ENCODE results near the gene KCNQ1.

The KCNQ1 gene

GRCh38 chr11:2781408-2782274, 336.8 kb downstream of the KCNQ1 start:
- Histone ChIP-seq H3K9me3 (ENCODE audit: insufficient read depth, low read depth, low read length) (peaks cover 13% of the 10 kb centered on the region), H2AFZ (ENCODE audit: low read length) (no peak overlapping the region), H3K79me2 (ENCODE audit: insufficient read depth, low read length) (peaks cover 77% of the 10 kb centered on the region), H3F3A (ENCODE audit: low read depth) (no peaks in the 10 kb centered on the region), H3K9ac (ENCODE audit: low read depth, low read length, poor library complexity, severe bottlenecking) (peak overlapping the region; percentile 88), H3K9me2 (replicated peaks; ENCODE audit: low read depth, low read length) (no peaks in the 10 kb centered on the region), H3K36me3 (ENCODE audit: insufficient read depth, low read length) (no peaks in the 10 kb centered on the region; the same call in 1 of the 2 replicates), H3K4me1 (ENCODE audit: insufficient read depth, low read length, poor library complexity, severe bottlenecking) (peaks cover 68% of the 10 kb centered on the region), H4K20me1 (ENCODE audit: insufficient read depth, low read length, poor library complexity, severe bottlenecking) (no peaks in the 10 kb centered on the region), H3K27me3 (ENCODE audit: insufficient read depth, low read length, poor library complexity, severe bottlenecking) (no peaks in the 10 kb centered on the region), H3K4me2 (ENCODE audit: low read depth, low read length, poor library complexity, severe bottlenecking) (peak overlapping the region; percentile 75), H3K4me3 (ENCODE audit: low read length, poor library complexity, severe bottlenecking) (no peak overlapping the region)
- no peak for TF ChIP-seq EZH2phosphoT487 (IDR thresholded peaks at IDR 0.05; ENCODE audit: borderline replicate concordance)

GRCh38 chr11:2782769-2783168, 338.0 kb downstream of the KCNQ1 start:
- Histone ChIP-seq H3K9ac (ENCODE audit: low read depth, low read length, poor library complexity, severe bottlenecking) (peak overlapping the region; percentile 42), H3K4me1 (ENCODE audit: insufficient read depth, low read length, poor library complexity, severe bottlenecking) (peaks cover 60% of the 10 kb centered on the region), H3K4me2 (ENCODE audit: low read depth, low read length, poor library complexity, severe bottlenecking) (peak overlapping the region; percentile 48), H3K9me3 (ENCODE audit: insufficient read depth, low read depth, low read length) (peaks cover 18% of the 10 kb centered on the region), H4K20me1 (ENCODE audit: insufficient read depth, low read length, poor library complexity, severe bottlenecking) (no peaks in the 10 kb centered on the region), H3K36me3 (ENCODE audit: insufficient read depth, low read length) (no peaks in the 10 kb centered on the region; the same call in 1 of the 2 replicates), H3K79me2 (ENCODE audit: insufficient read depth, low read length) (peaks cover 69% of the 10 kb centered on the region), H3K27me3 (ENCODE audit: insufficient read depth, low read length, poor library complexity, severe bottlenecking) (no peaks in the 10 kb centered on the region), H3F3A (ENCODE audit: low read depth) (no peaks in the 10 kb centered on the region), H3K4me3 (ENCODE audit: low read length, poor library complexity, severe bottlenecking) (peak overlapping the region; percentile 28), H3K9me2 (replicated peaks; ENCODE audit: low read depth, low read length) (no peaks in the 10 kb centered on the region), H2AFZ (ENCODE audit: low read length) (no peak overlapping the region)
- TF ChIP-seq, protein P1, sequence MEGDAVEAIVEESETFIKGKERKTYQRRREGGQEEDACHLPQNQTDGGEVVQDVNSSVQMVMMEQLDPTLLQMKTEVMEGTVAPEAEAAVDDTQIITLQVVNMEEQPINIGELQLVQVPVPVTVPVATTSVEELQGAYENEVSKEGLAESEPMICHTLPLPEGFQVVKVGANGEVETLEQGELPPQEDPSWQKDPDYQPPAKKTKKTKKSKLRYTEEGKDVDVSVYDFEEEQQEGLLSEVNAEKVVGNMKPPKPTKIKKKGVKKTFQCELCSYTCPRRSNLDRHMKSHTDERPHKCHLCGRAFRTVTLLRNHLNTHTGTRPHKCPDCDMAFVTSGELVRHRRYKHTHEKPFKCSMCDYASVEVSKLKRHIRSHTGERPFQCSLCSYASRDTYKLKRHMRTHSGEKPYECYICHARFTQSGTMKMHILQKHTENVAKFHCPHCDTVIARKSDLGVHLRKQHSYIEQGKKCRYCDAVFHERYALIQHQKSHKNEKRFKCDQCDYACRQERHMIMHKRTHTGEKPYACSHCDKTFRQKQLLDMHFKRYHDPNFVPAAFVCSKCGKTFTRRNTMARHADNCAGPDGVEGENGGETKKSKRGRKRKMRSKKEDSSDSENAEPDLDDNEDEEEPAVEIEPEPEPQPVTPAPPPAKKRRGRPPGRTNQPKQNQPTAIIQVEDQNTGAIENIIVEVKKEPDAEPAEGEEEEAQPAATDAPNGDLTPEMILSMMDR (conservative IDR thresholded peaks at IDR 0.05; ENCODE audit: low read length), result no peak
- no peak for TF ChIP-seq EZH2phosphoT487 (IDR thresholded peaks at IDR 0.05; ENCODE audit: borderline replicate concordance)

DNA sequence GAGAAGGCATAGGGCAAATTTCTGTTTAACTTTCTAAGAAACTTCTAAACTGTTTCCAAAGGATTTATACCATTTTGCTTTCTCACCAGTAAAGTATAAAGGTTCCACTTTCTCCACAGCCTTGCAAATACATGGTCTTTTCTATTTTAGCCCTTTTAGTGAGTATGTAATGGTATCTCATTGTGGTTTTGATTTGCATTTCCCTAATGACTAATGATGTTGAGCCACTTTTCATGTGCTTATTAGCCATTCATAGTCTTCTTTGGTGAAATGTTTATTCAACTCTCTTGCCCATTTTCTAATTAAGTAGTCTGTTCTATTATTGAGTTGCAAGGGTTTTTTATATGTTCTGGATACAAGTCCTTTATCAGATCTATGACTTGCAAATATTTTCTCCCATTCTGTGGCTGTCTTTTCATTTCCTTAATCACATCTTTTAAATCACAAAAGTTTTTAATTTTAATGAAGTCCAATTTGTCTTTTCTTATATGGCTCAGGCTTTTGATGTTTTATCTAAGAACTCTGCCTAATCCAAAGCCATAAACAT, 338.8 kb downstream of the KCNQ1 start:
- Histone ChIP-seq H3K4me2 (ENCODE audit: low read depth, low read length, poor library complexity, severe bottlenecking) (peak overlapping the region; percentile 48), H3K27me3 (ENCODE audit: insufficient read depth, low read length, poor library complexity, severe bottlenecking) (no peaks in the 10 kb centered on the region), H3K79me2 (ENCODE audit: insufficient read depth, low read length) (peaks cover 70% of the 10 kb centered on the region), H4K20me1 (ENCODE audit: insufficient read depth, low read length, poor library complexity, severe bottlenecking) (no peaks in the 10 kb centered on the region), H3K9me2 (replicated peaks; ENCODE audit: low read depth, low read length) (no peaks in the 10 kb centered on the region), H3K9me3 (ENCODE audit: insufficient read depth, low read depth, low read length) (peaks cover 18% of the 10 kb centered on the region), H3K36me3 (ENCODE audit: insufficient read depth, low read length) (no peaks in the 10 kb centered on the region; the same call in 1 of the 2 replicates), H3K4me1 (ENCODE audit: insufficient read depth, low read length, poor library complexity, severe bottlenecking) (peaks cover 53% of the 10 kb centered on the region), H3K4me3 (ENCODE audit: low read length, poor library complexity, severe bottlenecking) (peak overlapping the region; percentile 28), H3K9ac (ENCODE audit: low read depth, low read length, poor library complexity, severe bottlenecking) (peak overlapping the region; percentile 42), H2AFZ (ENCODE audit: low read length) (no peak overlapping the region), H3F3A (ENCODE audit: low read depth) (no peaks in the 10 kb centered on the region)
- TF ChIP-seq, protein P1 (conservative IDR thresholded peaks at IDR 0.05; ENCODE audit: low read length), result no peak
- no peak for TF ChIP-seq EZH2phosphoT487 (IDR thresholded peaks at IDR 0.05; ENCODE audit: borderline replicate concordance)

Data from Loucy (cell line).